Cortex of kidney (tissue), 1 donor: ENCODE measurements around the gene UGT2B10.

Experiments
- DNase-seq: peaks from one replicate; lab custom pipeline; 2025; lab: John Stamatoyannopoulos, UW

The UGT2B10 gene

GRCh38 chr4:68871809-68872642 lies 56.2 kb downstream of the UGT2B10 start:
- DNase-seq = no peak

DNA sequence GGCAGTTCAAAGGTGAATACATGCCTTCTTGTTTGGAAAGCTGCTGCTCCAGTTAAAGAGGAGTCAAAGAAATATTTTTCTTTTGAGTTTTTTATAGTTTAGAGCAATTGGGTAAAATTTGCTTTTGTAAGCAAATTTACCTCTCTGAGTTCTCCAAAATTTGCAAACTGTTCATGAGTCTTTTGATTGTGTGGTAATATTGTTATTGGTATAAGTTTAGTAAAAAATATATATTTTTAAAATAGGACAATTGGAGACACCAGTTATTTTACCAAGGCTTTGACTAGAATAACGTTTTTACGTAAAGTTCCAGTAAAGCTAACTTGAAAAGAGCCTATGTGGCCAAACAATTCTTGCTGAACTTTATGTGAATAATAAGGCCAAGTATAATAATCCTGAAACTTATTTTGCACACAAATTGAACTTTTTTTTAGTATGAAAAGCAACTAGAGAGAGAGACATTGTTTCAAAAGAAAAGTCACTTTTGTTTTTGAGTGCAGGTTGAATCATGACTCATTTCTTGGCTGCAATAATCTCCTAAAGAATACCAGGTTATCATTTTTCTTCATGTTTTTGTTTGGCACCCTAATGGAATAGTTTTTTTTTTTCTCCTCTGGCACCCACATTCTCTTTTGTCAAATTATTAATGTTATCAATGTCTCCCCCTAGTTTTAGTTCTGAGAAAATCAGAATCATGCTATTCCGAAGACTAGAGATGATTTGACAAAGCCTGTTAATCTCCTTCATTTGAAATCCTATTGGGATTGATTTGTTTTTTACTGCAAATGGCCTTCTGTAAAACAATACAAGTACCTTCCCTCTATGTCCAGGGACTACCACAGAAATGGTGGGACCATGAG lies 57.1 kb downstream of the UGT2B10 start:
- DNase-seq = no peak

DNA sequence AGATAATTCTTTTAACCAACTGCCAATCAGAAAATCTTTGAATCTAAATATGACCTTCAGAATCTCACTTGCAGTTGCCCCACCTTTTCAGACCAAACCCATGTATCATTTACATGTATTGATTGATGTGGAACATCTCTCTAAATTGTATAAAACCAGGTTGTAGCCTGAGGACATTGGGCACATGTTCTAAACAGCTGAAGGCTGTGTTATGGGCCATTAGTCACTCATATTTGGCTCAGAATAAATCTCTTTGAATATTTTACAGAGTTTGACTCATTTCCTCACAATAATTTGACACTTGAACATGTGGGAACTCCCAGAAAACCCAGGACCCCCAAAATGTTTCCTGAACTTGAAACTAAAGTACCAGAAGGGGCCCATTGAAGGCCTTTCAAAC lies 58.7 kb downstream of the UGT2B10 start:
- no peak for DNase-seq

DNA sequence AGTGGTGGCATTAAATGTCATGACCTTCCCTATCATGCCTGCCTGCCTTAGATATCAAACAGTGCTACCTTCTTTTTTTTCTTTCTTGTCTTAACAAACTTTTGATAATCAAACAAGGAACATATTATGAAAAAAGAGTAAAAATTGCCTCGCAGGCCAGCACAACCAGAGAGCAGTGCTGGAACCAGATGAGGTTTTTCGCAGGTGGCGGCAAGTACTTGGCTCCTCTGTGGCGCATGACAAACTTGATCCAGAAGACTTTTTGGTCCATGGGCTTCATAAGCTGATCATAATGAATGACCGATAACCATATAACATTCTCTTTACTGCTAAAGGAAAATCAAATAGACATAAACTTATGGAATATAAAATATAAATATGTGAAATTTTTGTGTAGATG lies 61.8 kb downstream of the UGT2B10 start:
- DNase-seq = no peak

- no peak for DNase-seq
Observed at GRCh38 chr4:68878048-68878447, 62.3 kb downstream of the UGT2B10 start.
